Activated CD4-positive, alpha-beta T cell treated with anti-CD3 and anti-CD28 coated beads for 36 hours (primary cell): ENCODE data around the gene PPHLN1. TPM values are rescaled to one million over a fixed set of nuclear protein-coding genes. Genes with fewer than 3 reads are reported as not detected.

Source experiments
- ATAC-seq: fragments of 200-7000 bp; cut with Tn5 transposase; one replicate; pipeline ENCODE4 v1.10.0; 2021; ENCODE audit warnings: mild to moderate bottlenecking, moderate library complexity
- CTCF ChIA-PET: fragments of 350-600 bp; sonication (Branson Sonifier 250); formaldehyde crosslinking; loops from one replicate; lab custom pipeline; 2021; ENCODE audit warnings: antibody characterized with exemption; lab: Charles Lee
- POLR2A ChIA-PET: fragments of 350-600 bp; sonication (Branson Sonifier 250); formaldehyde crosslinking; loops from one replicate; lab custom pipeline; 2021; ENCODE audit warnings: antibody characterized with exemption, inconsistent platforms; lab: Charles Lee
- DNase-seq: peaks from one replicate; pipeline ENCODE4 v3.0.0-alpha.2; 2020
- H3K27ac Mint-ChIP-seq: one replicate; pipeline ENCODE4 v1.8.0; 2021; ENCODE audit warnings: mixed read lengths
- H3K27me3 Mint-ChIP-seq: one replicate; pipeline ENCODE4 v1.8.0; 2021; ENCODE audit warnings: mixed read lengths
- H3K36me3 Mint-ChIP-seq: one replicate; pipeline ENCODE4 v1.8.0; 2021; ENCODE audit warnings: low read depth, mixed read lengths
- H3K4me1 Mint-ChIP-seq: one replicate; pipeline ENCODE4 v1.8.0; 2021; ENCODE audit warnings: mixed read lengths
- H3K4me3 Mint-ChIP-seq: one replicate; pipeline ENCODE4 v1.8.0; 2021; ENCODE audit warnings: mild to moderate bottlenecking, moderate library complexity, mixed read lengths
- H3K9me3 Mint-ChIP-seq: one replicate; pipeline ENCODE4 v1.8.0; 2021; ENCODE audit warnings: low read depth, mixed read lengths
- intact Hi-C, 2 experiments: fragments of 100-400 bp; cut with DNase I in 1 of 2; cut with micrococcal nuclease in 1 of 2; formaldehyde crosslinking; loops; one replicate each; pipeline versions ENCODE4 v1.14.2 to v1.15.1; 2022 to 2024; cut with DNase I, micrococcal nuclease
- microRNA-seq: library from miRNA; unstranded; fragments of <30 nt; microRNA quantifications from one replicate; pipeline ENCODE4 v1.2.0, GENCODE V29; 2021; ENCODE audit warnings: borderline replicate concordance
- total RNA-seq, 2 experiments: library from RNA; stranded (reverse); gene quantifications; one replicate each; pipeline ENCODE4 v1.2.3, GENCODE V29; 2021

PPHLN1 gene
- total RNA-seq, 2 experiments from 2014 or later, result 86.2 to 90.0 TPM

DNA sequence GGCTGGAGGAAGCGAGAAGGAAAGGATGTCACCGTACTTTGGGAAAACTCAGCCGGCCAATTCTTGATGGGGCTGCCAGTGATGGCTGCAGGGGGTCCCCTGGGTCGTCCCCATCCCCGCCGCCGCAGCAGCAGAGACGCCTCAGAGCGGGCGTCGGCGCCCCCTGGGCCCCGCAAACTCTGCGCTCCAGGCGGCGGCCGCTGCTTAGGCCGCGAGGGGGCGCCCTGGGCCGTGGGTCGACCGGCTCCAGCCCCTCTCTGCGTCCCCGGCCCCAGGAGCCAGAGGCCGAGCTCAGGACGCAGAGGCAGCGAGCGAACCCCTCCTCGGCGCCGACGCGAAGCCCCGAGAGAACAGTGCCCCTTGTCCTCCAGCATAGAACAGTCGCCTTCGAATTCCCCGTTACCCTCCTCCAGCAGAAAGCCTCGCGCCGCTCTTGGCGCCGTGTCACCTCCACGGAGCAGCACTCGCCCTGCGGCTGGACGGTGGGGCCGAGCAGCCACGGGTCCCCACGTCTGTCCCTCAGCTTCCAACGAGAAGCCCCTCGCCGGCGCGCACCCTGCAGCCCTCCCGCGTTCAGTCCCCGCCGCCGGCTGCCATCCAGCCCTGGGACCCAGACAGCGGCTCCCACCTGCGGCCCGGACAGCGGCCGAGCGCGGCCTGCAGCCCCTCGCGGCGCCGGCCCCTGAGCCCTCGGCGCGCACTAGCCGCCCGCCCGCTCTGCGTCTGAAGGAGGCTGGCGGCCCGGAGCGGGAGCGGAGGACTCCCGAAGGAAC lies 157.0 kb downstream of the PPHLN1 start:
- no peaks in the 10 kb centered on the region for H3K9me3 Mint-ChIP-seq
- H3K4me3 Mint-ChIP-seq, result peak overlapping the region; percentile 66
- DNase-seq, result peak; percentile 75
- ATAC-seq, result peak; percentile 78
- POLR2A ChIA-PET, result no interaction called here
- CTCF ChIA-PET, result interaction anchor here (0.5 to 2.7 kb wide), 10 partner anchors 9 to 1213 kb away, joined by 3 to 18 read pairs (median 4); no protein-coding TSS in a partner anchor
- peaks cover 9% of the 10 kb centered on the region for H3K4me1 Mint-ChIP-seq
- peaks cover 71% of the 10 kb centered on the region for H3K27me3 Mint-ChIP-seq
- intact Hi-C loops, result loop anchor here (1.0 to 10.0 kb wide), 7 partner anchors 86 to 1272 kb away; partner anchors contain the start of genes IRAK4 (in 1 of the 2), PRICKLE1 (in 1 of the 2) and PUS7L (in 1 of the 2)
- H3K36me3 Mint-ChIP-seq, result no peaks in the 10 kb centered on the region
- H3K27ac Mint-ChIP-seq, result no peak overlapping the region

DNA sequence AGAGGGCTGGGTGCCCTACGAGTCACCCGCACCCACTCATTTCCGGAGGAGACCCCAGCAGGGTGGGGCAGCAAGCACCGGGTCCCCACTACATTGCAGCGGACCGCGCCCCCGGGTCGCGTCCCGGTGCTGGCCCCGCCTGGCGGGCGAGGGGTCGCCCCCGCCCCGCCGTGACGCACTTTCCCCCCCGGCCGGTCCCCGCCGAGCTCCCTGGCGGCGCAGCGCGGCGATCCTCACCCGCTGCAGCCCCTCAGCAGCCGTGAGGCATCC lies 157.5 kb downstream of the PPHLN1 start:
- intact Hi-C loops, result loop anchor here (2.0 to 10.0 kb wide), 6 partner anchors 87 to 1271 kb away; partner anchors contain the start of genes IRAK4 (in 1 of the 2), PRICKLE1 (in 1 of the 2) and PUS7L (in 1 of the 2)
- Mint-ChIP-seq H3K4me3 (peak overlapping the region; percentile 81), H3K36me3 (no peaks in the 10 kb centered on the region), H3K27ac (no peak overlapping the region), H3K4me1 (peaks cover 9% of the 10 kb centered on the region), H3K27me3 (peaks cover 70% of the 10 kb centered on the region), H3K9me3 (no peaks in the 10 kb centered on the region)
- ChIA-PET POLR2A (no interaction called here), CTCF (interaction anchor here (0.6 to 2.7 kb wide), 6 partner anchors 9 to 1213 kb away, joined by 3 to 18 read pairs (median 4); no protein-coding TSS in a partner anchor)
- ATAC-seq, result peak; percentile 31
- peak; percentile 43 for DNase-seq

DNA sequence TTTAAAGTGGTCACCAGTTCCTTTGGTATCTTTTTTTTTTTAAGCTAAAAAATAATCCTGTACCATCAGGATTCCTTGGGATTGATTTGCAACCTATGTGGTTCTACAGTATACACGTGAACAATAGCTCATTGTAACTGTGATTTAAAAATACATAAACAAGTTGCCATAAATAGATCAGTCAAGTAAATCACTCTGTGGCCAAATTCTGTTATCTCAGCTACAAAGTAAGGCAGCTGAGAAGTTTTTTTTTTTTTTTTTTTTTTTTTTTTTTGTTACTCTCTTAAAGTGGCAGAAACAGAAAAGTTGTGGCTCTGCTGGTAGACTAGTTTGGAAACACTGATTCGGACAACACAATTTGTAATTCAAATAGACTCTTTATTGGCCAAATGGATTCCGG lies 159.0 kb downstream of the PPHLN1 start:
- CTCF ChIA-PET, result interaction anchor here (0.6 to 2.7 kb wide), 7 partner anchors 11 to 461 kb away, joined by 3 to 18 read pairs (median 4); no protein-coding TSS in a partner anchor
- DNase-seq (no peak), ATAC-seq (no peak)
- H3K4me3 Mint-ChIP-seq, result no peak overlapping the region
- no peaks in the 10 kb centered on the region for H3K9me3 Mint-ChIP-seq
- H3K27me3 Mint-ChIP-seq, result peaks cover 59% of the 10 kb centered on the region
- H3K36me3 Mint-ChIP-seq, result no peaks in the 10 kb centered on the region
- H3K27ac Mint-ChIP-seq, result no peak overlapping the region
- H3K4me1 Mint-ChIP-seq, result peaks cover 9% of the 10 kb centered on the region
- intact Hi-C loops, result loop anchor here (5.0 to 10.0 kb wide), 4 partner anchors 102 to 1270 kb away; partner anchors contain the start of genes IRAK4 (in 1 of the 2), PRICKLE1 (in 1 of the 2) and PUS7L (in 1 of the 2)
- POLR2A ChIA-PET, result interaction anchor here (0.7 kb wide), 1 partner anchor 95 kb away, joined by 9 read pairs; no protein-coding TSS in a partner anchor

DNA sequence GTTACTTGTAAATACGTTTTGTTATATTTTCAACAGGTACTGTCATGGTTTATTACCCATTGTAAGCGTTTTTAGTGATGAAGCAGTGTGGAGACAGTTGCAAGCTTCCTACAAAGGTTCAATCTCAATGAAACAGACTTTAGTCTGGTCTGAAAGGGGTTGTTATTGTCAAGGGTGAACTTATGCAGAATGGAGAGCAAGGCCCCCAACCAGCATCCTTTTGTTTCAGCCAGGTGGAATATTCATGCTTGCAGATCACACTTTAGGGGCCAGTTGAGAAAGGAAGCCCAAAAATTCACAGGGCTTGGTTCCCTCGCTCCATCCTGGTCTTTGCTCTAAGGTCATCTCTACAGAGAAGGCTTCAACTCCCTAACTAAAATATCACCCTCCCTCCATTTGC lies 159.9 kb downstream of the PPHLN1 start:
- Mint-ChIP-seq H3K9me3 (no peaks in the 10 kb centered on the region), H3K4me1 (peaks cover 9% of the 10 kb centered on the region), H3K4me3 (no peak overlapping the region), H3K36me3 (no peaks in the 10 kb centered on the region), H3K27me3 (peaks cover 58% of the 10 kb centered on the region), H3K27ac (no peak overlapping the region)
- POLR2A ChIA-PET, result no interaction called here
- intact Hi-C loops, result loop anchor here (10.0 kb wide), 2 partner anchors 1189 to 1269 kb away; partner anchors contain the start of genes IRAK4 (in 1 of the 2) and PUS7L (in 1 of the 2)
- CTCF ChIA-PET, result interaction anchor here (0.6 to 1.4 kb wide), 3 partner anchors 10 to 82 kb away, joined by 3 to 4 read pairs (median 4); no protein-coding TSS in a partner anchor
- ATAC-seq, result no peak
- no peak for DNase-seq

DNA sequence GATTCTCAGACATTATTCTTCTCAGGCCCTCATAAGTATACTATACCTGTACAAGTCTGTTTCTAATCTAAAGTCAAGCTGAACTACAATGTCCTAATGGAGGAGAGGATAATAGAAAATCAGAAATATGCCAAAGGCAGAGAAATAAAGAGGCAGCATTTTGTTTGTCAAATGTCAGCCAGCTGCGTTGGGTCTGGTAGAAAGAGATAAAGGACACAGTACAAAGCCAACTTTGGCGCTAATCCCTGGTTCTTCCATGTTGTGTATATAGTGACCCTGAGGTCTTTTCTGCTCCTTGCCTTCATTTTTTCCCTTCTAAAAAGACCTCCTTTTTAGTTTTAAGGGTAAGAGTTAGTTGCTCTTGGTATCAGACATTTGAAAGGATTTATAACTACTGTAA lies 160.4 kb downstream of the PPHLN1 start:
- no peak for DNase-seq
- POLR2A ChIA-PET, result no interaction called here
- Mint-ChIP-seq H3K9me3 (no peaks in the 10 kb centered on the region), H3K36me3 (no peaks in the 10 kb centered on the region), H3K27me3 (peaks cover 53% of the 10 kb centered on the region), H3K4me1 (peaks cover 9% of the 10 kb centered on the region), H3K4me3 (no peak overlapping the region), H3K27ac (no peak overlapping the region)
- intact Hi-C loops, result loop anchor here (10.0 kb wide), 2 partner anchors 1188 to 1268 kb away; partner anchors contain the start of genes IRAK4 (in 1 of the 2) and PUS7L (in 1 of the 2)
- ATAC-seq, result no peak
- CTCF ChIA-PET, result interaction anchor here (0.6 kb wide), 1 partner anchor 17 kb away, joined by 3 read pairs; no protein-coding TSS in a partner anchor

DNA sequence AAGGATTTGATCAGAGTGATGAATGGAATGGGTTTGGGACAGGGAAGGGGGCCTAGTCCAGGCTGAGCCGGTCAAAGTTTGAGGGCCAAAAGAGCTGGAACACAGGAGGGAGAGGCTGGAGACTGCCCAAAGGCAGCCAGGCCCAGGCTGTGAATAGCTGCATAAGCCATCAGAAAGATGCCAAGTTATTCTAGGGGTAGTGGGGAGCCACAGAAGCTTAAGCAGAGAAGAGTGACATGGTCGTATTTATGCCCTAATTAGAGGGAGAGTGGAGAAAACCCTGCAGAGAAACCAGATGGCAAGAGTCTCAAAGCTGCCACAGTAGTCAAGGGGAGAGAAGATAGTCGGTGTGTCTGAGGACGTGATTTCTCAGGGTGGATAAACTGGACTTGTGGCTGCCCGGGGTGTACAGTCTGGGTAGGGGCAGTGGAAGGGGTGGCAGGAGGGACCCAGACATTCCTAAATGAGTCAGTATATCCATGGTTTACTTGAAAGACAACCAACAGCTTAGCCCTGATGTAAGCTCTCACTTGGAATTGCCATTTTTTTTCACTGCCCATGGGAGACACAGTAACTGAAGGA lies 164.4 kb downstream of the PPHLN1 start:
- Mint-ChIP-seq H3K9me3 (no peaks in the 10 kb centered on the region), H3K27me3 (peaks cover 28% of the 10 kb centered on the region), H3K4me1 (no peaks in the 10 kb centered on the region), H3K4me3 (no peak overlapping the region), H3K27ac (no peak overlapping the region), H3K36me3 (no peaks in the 10 kb centered on the region)
- DNase-seq (no peak), ATAC-seq (no peak)
- POLR2A ChIA-PET, result no interaction called here
- CTCF ChIA-PET, result interaction anchor here (1.2 to 2.0 kb wide), 2 partner anchors 10 to 11 kb away, joined by 4 to 9 read pairs; no protein-coding TSS in a partner anchor
- intact Hi-C loops, result no loop called here

Small RNA genes lying within 50 kb of the gene (microRNA-seq; reads per million reads assigned to microRNA genes)
- gene MIR7851, result 2.8 reads per million

Other genes with a start within 250 kb of the PPHLN1 start
- gene GXYLT1, start 181.3 kb upstream of the PPHLN1 start, total RNA-seq, result 1 to 10 TPM; 6.1 to 6.7 TPM
- 10 to 100 TPM; 32.8 to 34.4 TPM for gene YAF2, start 87.9 kb upstream of the PPHLN1 start, total RNA-seq
- gene ZCRB1, start 73 bp upstream of the PPHLN1 start, total RNA-seq, result 100 to 1,000 TPM in 1 of 2 experiments, 10 to 100 TPM in 1; 79.9 to 103 TPM